ENCODE data around the gene PPFIA1.

PPFIA1 gene

GRCh38 chr11:70244698-70245097 is 25.8 kb upstream of the PPFIA1 start:
- H3K4me3 ChIP-seq: no peak overlapping the region
- DNase-seq: no peak
- no peak overlapping the region for H3K27ac ChIP-seq
- H3K9me3 ChIP-seq: no peaks in the 10 kb centered on the region
- H3K27me3 ChIP-seq: peaks cover 0 to 5% of the 10 kb centered on the region in 2 donors
- TF ChIP-seq CTCF (IDR thresholded peaks at IDR 0.05): no peak
- no peaks in the 10 kb centered on the region for H3K36me3 ChIP-seq
- intact Hi-C loops (cut with DNase I; ENCODE audit: low total_unique reads): no loop called here
- no peaks in the 10 kb centered on the region for H3K4me1 ChIP-seq

- Histone ChIP-seq H3K36me3 (no peaks in the 10 kb centered on the region), H3K4me3 (no peak overlapping the region), H3K9me3 (no peaks in the 10 kb centered on the region), H3K27me3 (no peaks in the 10 kb centered on the region), H3K27ac (no peak overlapping the region), H3K4me1 (no peaks in the 10 kb centered on the region)
- intact Hi-C loops (cut with DNase I; ENCODE audit: low total_unique reads): no loop called here
- TF ChIP-seq CTCF (IDR thresholded peaks at IDR 0.05): no peak
- no peak for DNase-seq
These were observed 24.3 kb upstream of the PPFIA1 start for GRCh38 chr11:70246196-70246595.

- peaks cover 0 to 1% (median 0%) of the 10 kb centered on the region in 4 donors for H3K4me1 ChIP-seq
- TF ChIP-seq CTCF (IDR thresholded peaks at IDR 0.05): no peak
- H3K27me3 ChIP-seq: no peaks in the 10 kb centered on the region
- H3K9me3 ChIP-seq: no peaks in the 10 kb centered on the region
- no peak overlapping the region for H3K4me3 ChIP-seq
- H3K36me3 ChIP-seq: no peaks in the 10 kb centered on the region
- DNase-seq: no peak
- intact Hi-C loops (cut with DNase I; ENCODE audit: low total_unique reads): no loop called here
- no peak overlapping the region for H3K27ac ChIP-seq
These were observed 23.3 kb upstream of the PPFIA1 start for GRCh38 chr11:70247042-70247709.

GRCh38 chr11:70247710-70248072 is 22.8 kb upstream of the PPFIA1 start:
- H3K27me3 ChIP-seq: no peaks in the 10 kb centered on the region
- H3K4me1 ChIP-seq: peaks cover 0 to 6% (median 0%) of the 10 kb centered on the region in 4 donors
- intact Hi-C loops (cut with DNase I; ENCODE audit: low total_unique reads): no loop called here
- no peak for TF ChIP-seq CTCF (IDR thresholded peaks at IDR 0.05)
- no peak for DNase-seq
- no peaks in the 10 kb centered on the region for H3K36me3 ChIP-seq
- H3K4me3 ChIP-seq: no peak overlapping the region
- H3K27ac ChIP-seq: no peak overlapping the region
- no peaks in the 10 kb centered on the region for H3K9me3 ChIP-seq

GRCh38 chr11:70250876-70251658 is 19.4 kb upstream of the PPFIA1 start:
- TF ChIP-seq CTCF (IDR thresholded peaks at IDR 0.05): no peak
- Histone ChIP-seq H3K4me3 (no peak overlapping the region), H3K27me3 (peaks cover 0 to 2% of the 10 kb centered on the region in 2 donors), H3K4me1 (peaks cover 0 to 6% (median 0%) of the 10 kb centered on the region in 4 donors), H3K9me3 (no peaks in the 10 kb centered on the region), H3K27ac (no peak overlapping the region), H3K36me3 (no peaks in the 10 kb centered on the region)
- DNase-seq: no peak
- intact Hi-C loops (cut with DNase I; ENCODE audit: low total_unique reads): no loop called here
